KMS-11 (cell line): ENCODE data around the gene MORN2.

Experiments used
- H2AFZ ChIP-seq: fragments of 200-600 bp; sonication (generic); 2 replicates; pipeline ENCODE4 v1.6.1; 2016; ENCODE audit warnings: antibody characterized with exemption, mixed run types, low read depth
- H3K27ac ChIP-seq: fragments of 200-600 bp; sonication (generic); 2 replicates; pipeline ENCODE4 v1.6.1; 2016; ENCODE audit warnings: mild to moderate bottlenecking, mixed run types
- H3K27me3 ChIP-seq: fragments of 200-600 bp; sonication (generic); 2 replicates; pipeline ENCODE4 v1.6.1; 2017; ENCODE audit warnings: mild to moderate bottlenecking, low read depth, mixed run types, moderate library complexity; ENCODE audit not compliant: insufficient read depth
- H3K36me3 ChIP-seq: fragments of 200-600 bp; sonication (generic); 2 replicates; pipeline ENCODE4 v1.6.1; 2017; ENCODE audit warnings: mild to moderate bottlenecking, mixed run types; ENCODE audit not compliant: insufficient read depth
- H3K4me1 ChIP-seq: fragments of 200-600 bp; sonication (generic); 2 replicates; pipeline ENCODE4 v1.6.1; 2016; ENCODE audit warnings: mild to moderate bottlenecking, low read depth, mixed run types; ENCODE audit not compliant: poor library complexity, severe bottlenecking
- H3K4me2 ChIP-seq: fragments of 200-600 bp; sonication (generic); 2 replicates; pipeline ENCODE4 v1.7.0; 2016; ENCODE audit warnings: mild to moderate bottlenecking, mixed run types
- H3K4me3 ChIP-seq: fragments of 200-600 bp; sonication (generic); IDR thresholded peaks from 2 replicates; pipeline ENCODE4 v1.6.1; 2017; ENCODE audit warnings: low read depth, low read length, mixed read lengths; ENCODE audit not compliant: insufficient read depth
- H3K79me2 ChIP-seq: fragments of 200-600 bp; sonication (generic); 2 replicates; pipeline ENCODE4 v1.6.1; 2016; ENCODE audit warnings: low read depth, mixed run types; ENCODE audit not compliant: insufficient read depth
- H3K9ac ChIP-seq: fragments of 200-600 bp; sonication (generic); 2 replicates; pipeline ENCODE4 v1.6.1; 2016; ENCODE audit warnings: mild to moderate bottlenecking, mixed run types
- H4K20me1 ChIP-seq: fragments of 200-600 bp; sonication (generic); 2 replicates; pipeline ENCODE4 v1.6.1; 2016; ENCODE audit warnings: mild to moderate bottlenecking, mixed run types; ENCODE audit not compliant: insufficient read depth
- CTCF ChIP-seq: fragments of 200-600 bp; sonication (generic); conservative IDR thresholded peaks from 2 replicates; pipeline ENCODE4 v1.6.1; 2017; ENCODE audit warnings: low read depth, mild to moderate bottlenecking, antibody characterized with exemption, low read length, moderate library complexity, mixed read lengths

MORN2 gene

GRCh38 chr2:38909872-38910271 lies 34.1 kb downstream of the MORN2 start:
- Histone ChIP-seq H3K36me3 (no peaks in the 10 kb centered on the region), H2AFZ (no peak overlapping the region), H3K4me2 (peak overlapping the region; percentile 23), H3K27me3 (no peaks in the 10 kb centered on the region), H3K79me2 (no peaks in the 10 kb centered on the region), H3K4me3 (no peak overlapping the region), H3K4me1 (peaks cover 52% of the 10 kb centered on the region), H4K20me1 (no peaks in the 10 kb centered on the region), H3K9ac (no peak overlapping the region), H3K27ac (no peak overlapping the region)
- TF ChIP-seq CTCF: no peak

GRCh38 chr2:38911191-38911590 lies 35.4 kb downstream of the MORN2 start:
- Histone ChIP-seq H3K4me1 (peaks cover 44% of the 10 kb centered on the region), H3K79me2 (no peaks in the 10 kb centered on the region), H3K4me3 (no peak overlapping the region), H3K36me3 (no peaks in the 10 kb centered on the region), H2AFZ (no peak overlapping the region), H3K27me3 (no peaks in the 10 kb centered on the region), H4K20me1 (no peaks in the 10 kb centered on the region), H3K27ac (no peak overlapping the region), H3K9ac (no peak overlapping the region), H3K4me2 (no peak overlapping the region)
- TF ChIP-seq CTCF: no peak

- Histone ChIP-seq H3K9ac (no peak overlapping the region), H3K27ac (no peak overlapping the region), H3K79me2 (no peaks in the 10 kb centered on the region), H3K36me3 (no peaks in the 10 kb centered on the region), H2AFZ (no peak overlapping the region), H3K4me2 (no peak overlapping the region), H3K4me1 (peaks cover 32% of the 10 kb centered on the region), H4K20me1 (no peaks in the 10 kb centered on the region), H3K27me3 (no peaks in the 10 kb centered on the region), H3K4me3 (no peak overlapping the region)
- no peak for TF ChIP-seq CTCF
These were observed 36.8 kb downstream of the MORN2 start for GRCh38 chr2:38912619-38913018.

GRCh38 chr2:38922389-38922788 lies 46.6 kb downstream of the MORN2 start:
- no peak for TF ChIP-seq CTCF
- H2AFZ ChIP-seq: no peak overlapping the region
- no peak overlapping the region for H3K9ac ChIP-seq
- no peak overlapping the region for H3K27ac ChIP-seq
- no peak overlapping the region for H3K4me2 ChIP-seq
- no peaks in the 10 kb centered on the region for H3K36me3 ChIP-seq
- no peak overlapping the region for H3K4me3 ChIP-seq
- no peaks in the 10 kb centered on the region for H3K27me3 ChIP-seq
- no peaks in the 10 kb centered on the region for H3K4me1 ChIP-seq
- H3K79me2 ChIP-seq: no peaks in the 10 kb centered on the region
- no peaks in the 10 kb centered on the region for H4K20me1 ChIP-seq
